Tibial nerve (tissue), 4 donors: ENCODE results near the gene ZNF385B.

Source experiments
- CTCF ChIP-seq, 5 experiments: fragments of 200-600 bp in 3 of 5; fragments of 450-650 bp in 2 of 5; sonication (generic) in 3 of 5; IDR thresholded peaks; one replicate each; pipeline ENCODE4 v1.5.1; 2016 to 2019; ENCODE audit warnings: antibody characterized with exemption in 5 of 5, mild to moderate bottlenecking in 3 of 5, moderate library complexity in 2 of 5
- EP300 ChIP-seq, 2 donors: sonication (generic); formaldehyde crosslinking; IDR thresholded peaks; one replicate each; pipeline ENCODE4 v1.6.1; 2017; ENCODE audit warnings: antibody characterized with exemption in 2 of 2, mild to moderate bottlenecking in 1 of 2
- POLR2A ChIP-seq, 2 donors: fragments of 450-650 bp; IDR thresholded peaks; one replicate each; pipeline ENCODE4 v1.6.1; 2017; ENCODE audit warnings: antibody characterized with exemption in 2 of 2, mild to moderate bottlenecking in 2 of 2, moderate library complexity in 2 of 2

- no peak for TF ChIP-seq CTCF (IDR thresholded peaks at IDR 0.05)
- TF ChIP-seq POLR2A (IDR thresholded peaks at IDR 0.05) = no peak
- no peak for TF ChIP-seq EP300 (IDR thresholded peaks at IDR 0.05)
Measured at GRCh38 chr2:179449010-179449409, 412.4 kb downstream of the ZNF385B start.
